ENCODE data around the gene ARRDC2.

GRCh38 chr19:17967257-17968051 lies 40.5 kb upstream of the ARRDC2 start:
- TF ChIP-seq CTCF (IDR thresholded peaks at IDR 0.05; ENCODE audit: low read depth, low read length) (no peak), POLR2A (IDR thresholded peaks at IDR 0.05; ENCODE audit: extremely low read depth, insufficient read length) (no peak), MYC (IDR thresholded peaks at IDR 0.05; ENCODE audit: low read depth, low read length) (no peak)

All from NB4 (cell line).